ENCODE data around the gene PPP1R36.

- TF ChIP-seq CTCF (IDR thresholded peaks at IDR 0.05) (no peak), ZFX (IDR thresholded peaks at IDR 0.05; ENCODE audit: borderline replicate concordance) (no peak)
Observed at GRCh38 chr14:64632056-64632455, 82.3 kb downstream of the PPP1R36 start.
